ENCODE data around the gene EHMT2. TPM values are rescaled to one million over a fixed set of nuclear protein-coding genes. Genes with fewer than 3 reads are reported as not detected.
"Not testable (repeated sequence)": the region's sequence is repeated elsewhere in the genome, so short reads cannot be mapped to it uniquely, and the experiment has no call there.

The EHMT2 gene
- total RNA-seq, 2 donors from 2014 or later, result 24.0 to 26.8 TPM

GRCh38 chr6:31878222-31878621, 19.3 kb downstream of the EHMT2 start:
- no peak for DNase-seq (ENCODE audit: low spot score)

GRCh38 chr6:31877651-31878161, 19.8 kb downstream of the EHMT2 start:
- no peak for DNase-seq (ENCODE audit: low spot score)
- intact Hi-C loops (cut with DNase I), result no loop called here

More at GRCh38 chr6:31878222-31878621, 19.3 kb downstream of the EHMT2 start:
- intact Hi-C loops (cut with DNase I), result no loop called here

GRCh38 chr6:31877125-31877650, 20.3 kb downstream of the EHMT2 start:
- intact Hi-C loops (cut with DNase I), result no loop called here
- DNase-seq (ENCODE audit: low spot score), result no peak

GRCh38 chr6:31876357-31876756, 21.1 kb downstream of the EHMT2 start:
- intact Hi-C loops (cut with DNase I), result no loop called here
- DNase-seq (ENCODE audit: low spot score), result no peak

- no peak for DNase-seq (ENCODE audit: low spot score)
- intact Hi-C loops (cut with DNase I), result no loop called here
Measured at GRCh38 chr6:31875877-31876276, 21.6 kb downstream of the EHMT2 start.

GRCh38 chr6:31874836-31875572, 22.5 kb downstream of the EHMT2 start:
- DNase-seq (ENCODE audit: low spot score), result no peak
- intact Hi-C loops (cut with DNase I), result no loop called here

GRCh38 chr6:31874084-31874670, 23.3 kb downstream of the EHMT2 start:
- intact Hi-C loops (cut with DNase I), result no loop called here
- DNase-seq (ENCODE audit: low spot score), result no peak

GRCh38 chr6:31871046-31871659, 26.3 kb downstream of the EHMT2 start:
- no peak for DNase-seq (ENCODE audit: low spot score)
- intact Hi-C loops (cut with DNase I), result no loop called here

- intact Hi-C loops (cut with DNase I), result loop anchor here in 1 of 2 donors (1.0 kb wide), 1 partner anchor 76 kb away; no protein-coding TSS in a partner anchor
- no peak for DNase-seq (ENCODE audit: low spot score)
Measured at GRCh38 chr6:31870385-31870921, 27.0 kb downstream of the EHMT2 start.

- DNase-seq (ENCODE audit: low spot score), result no peak
- intact Hi-C loops (cut with DNase I), result no loop called here
Measured at GRCh38 chr6:31869343-31869742, 28.2 kb downstream of the EHMT2 start.

GRCh38 chr6:31868658-31868971, 28.9 kb downstream of the EHMT2 start:
- DNase-seq (ENCODE audit: low spot score); intact Hi-C loops (cut with DNase I): not testable (repeated sequence)

GRCh38 chr6:31865205-31866118, 32.0 kb downstream of the EHMT2 start:
- intact Hi-C loops (cut with DNase I), result no loop called here
- no peak for DNase-seq (ENCODE audit: low spot score)

GRCh38 chr6:31864818-31865204, 32.7 kb downstream of the EHMT2 start:
- intact Hi-C loops (cut with DNase I), result no loop called here
- no peak for DNase-seq (ENCODE audit: low spot score)

GRCh38 chr6:31864123-31864562, 33.4 kb downstream of the EHMT2 start:
- not testable (repeated sequence) for DNase-seq (ENCODE audit: low spot score)

GRCh38 chr6:31862344-31863235, 34.9 kb downstream of the EHMT2 start, which contains the start of gene NEU1:
Gene NEU1, minus strand, starts transcription at chr6:31862821. Its CDS starts 45 bp downstream, at chr6:31862776.
- DNase-seq (ENCODE audit: low spot score), result peak; percentile 100
- intact Hi-C loops (cut with DNase I), result loop anchor here in 1 of 2 donors (1.0 kb wide), 1 partner anchor 41 kb away; no protein-coding TSS in a partner anchor

More at GRCh38 chr6:31864123-31864562, 33.4 kb downstream of the EHMT2 start:
- intact Hi-C loops (cut with DNase I), result not testable (repeated sequence)

- no peak for DNase-seq (ENCODE audit: low spot score)
- intact Hi-C loops (cut with DNase I), result loop anchor here in 1 of 2 donors (1.0 kb wide), 1 partner anchor 41 kb away; no protein-coding TSS in a partner anchor
Measured at GRCh38 chr6:31861919-31862343, 35.6 kb downstream of the EHMT2 start.

- intact Hi-C loops (cut with DNase I), result no loop called here
Measured at GRCh38 chr6:31861150-31861549, 36.3 kb downstream of the EHMT2 start.

GRCh38 chr6:31860349-31860748, 37.1 kb downstream of the EHMT2 start:
- intact Hi-C loops (cut with DNase I), result no loop called here

More at GRCh38 chr6:31861150-31861549, 36.3 kb downstream of the EHMT2 start:
- DNase-seq (ENCODE audit: low spot score), result no peak

More at GRCh38 chr6:31860349-31860748, 37.1 kb downstream of the EHMT2 start:
- no peak for DNase-seq (ENCODE audit: low spot score)

Data from posterior vena cava (tissue), 2 donors.